Kidney (tissue), 14 donors: ENCODE data around the gene GAL3ST1. TPM values are rescaled to one million over a fixed set of nuclear protein-coding genes. Genes with fewer than 3 reads are reported as not detected.

Source experiments
- DNase-seq, 5 donors: peaks; one replicate each; pipeline ENCODE4 v3.0.0-alpha.2; 2013 to 2020
- FAIRE-seq: peaks from 2 replicates; lab custom pipeline; 2012; peaks lifted over from hg19 to GRCh38; lab: Jason Lieb, UNC
- H3K27ac ChIP-seq, 2 donors: one replicate each; pipeline ENCODE4 v1.7.0; 2013; ENCODE audit warnings: low read depth in 2 of 2, low read length in 2 of 2, inconsistent platforms in 1 of 2
- H3K27me3 ChIP-seq: one replicate; pipeline ENCODE4 v1.7.1; 2013; ENCODE audit warnings: low read length, inconsistent platforms; ENCODE audit not compliant: control insufficient read depth, insufficient read depth
- H3K36me3 ChIP-seq, 3 donors: one replicate each; pipeline versions ENCODE4 v1.7.0 to v1.7.1; 2013; ENCODE audit warnings: low read length in 3 of 3, control low read depth in 1 of 3, inconsistent platforms in 1 of 3; ENCODE audit not compliant: insufficient read depth in 3 of 3, control insufficient read depth in 2 of 3
- H3K4me1 ChIP-seq, 3 donors: one replicate each; pipeline versions ENCODE4 v1.7.0 to v1.7.1; 2013; ENCODE audit warnings: low read length in 3 of 3, inconsistent platforms in 1 of 3, low read depth in 1 of 3; ENCODE audit not compliant: control insufficient read depth in 2 of 3, insufficient read depth in 2 of 3
- H3K4me3 ChIP-seq, 3 donors: one replicate each; pipeline versions ENCODE4 v1.7.0 to v1.8.1; 2013; ENCODE audit warnings: low read length in 3 of 3, control low read depth in 1 of 3, inconsistent platforms in 1 of 3
- H3K9ac ChIP-seq, 3 donors: one replicate each; pipeline versions ENCODE4 v1.7.0 to v1.7.1; 2013; ENCODE audit warnings: low read length in 3 of 3, control low read depth in 1 of 3, inconsistent platforms in 1 of 3
- H3K9me3 ChIP-seq, 3 donors: one replicate each; pipeline versions ENCODE4 v1.7.0 to v1.7.1; 2013; ENCODE audit warnings: low read length in 3 of 3, control low read depth in 1 of 3, inconsistent platforms in 1 of 3; ENCODE audit not compliant: control insufficient read depth in 2 of 3, insufficient read depth in 1 of 3
- CTCF ChIP-seq: IDR thresholded peaks from 3 replicates; pipeline ENCODE4 v1.5.1; 2012; ENCODE audit warnings: mild to moderate bottlenecking, moderate library complexity, borderline replicate concordance; ENCODE audit not compliant: insufficient read depth; ENCODE audit errors: extremely low read depth
- intact Hi-C: fragments of 100-400 bp; cut with DNase I; formaldehyde crosslinking; loops from one replicate; pipeline ENCODE4 v1.11.1; 2022
- polyA plus RNA-seq: library from polyadenylated mRNA; stranded (reverse); fragments of 350-450 nt; fragmentation: Illumina TruSeq; extraction: RNeasy Lipid Tissue Mini Kit (QIAGEN cat#74804); gene quantifications from one replicate; pipeline ENCODE4 v1.2.3, GENCODE V29; 2014; ENCODE audit warnings: low read depth, low replicate concordance; ENCODE audit not compliant: insufficient read depth
- total RNA-seq: library from RNA; stranded (reverse); fragmentation: NEBNext Ultra II Directional; extraction: Animal tissue kit (Norgen Biotek cat#: 25700); gene quantifications from one replicate; pipeline ENCODE4 v1.2.1, GENCODE V29; 2021
- donor health status: control.
- donor health status: control.
- donor health status: control.
- donor health status: control.
- donor health status: control.
- donor health status: DM: yes; HTN: yes; CAD: no.
- donor health status: Normal renal cell carcinoma (clear cell type).

Gene GAL3ST1
- total and polyA plus RNA-seq, 2 donors from 2014 or later = 16.1 to 34.3 TPM

GRCh38 chr22:30566125-30566524 is 8.3 kb downstream of the GAL3ST1 start:
- DNase-seq (peak in 1 of 5 donors; percentile 25), FAIRE-seq (no peak)
- H3K9me3 ChIP-seq = no peaks in the 10 kb centered on the region
- H3K27me3 ChIP-seq = no peaks in the 10 kb centered on the region
- peak overlapping the region in 1 of 2 donors; percentile 4 for H3K27ac ChIP-seq
- H3K4me1 ChIP-seq = peaks cover 0 to 14% (median 13%) of the 10 kb centered on the region in 3 donors
- intact Hi-C loops = no loop called here
- no peaks in the 10 kb centered on the region for H3K36me3 ChIP-seq
- no peak overlapping the region for H3K9ac ChIP-seq
- no peak for TF ChIP-seq CTCF
- no peak overlapping the region for H3K4me3 ChIP-seq

- no peak for TF ChIP-seq CTCF
- Histone ChIP-seq H3K27ac (peak overlapping the region in 1 of 2 donors; percentile 4), H3K9ac (no peak overlapping the region), H3K4me3 (no peak overlapping the region), H3K9me3 (no peaks in the 10 kb centered on the region), H3K36me3 (no peaks in the 10 kb centered on the region), H3K27me3 (no peaks in the 10 kb centered on the region), H3K4me1 (peaks cover 0 to 14% (median 10%) of the 10 kb centered on the region in 3 donors)
- DNase-seq (no peak), FAIRE-seq (no peak)
- intact Hi-C loops = no loop called here
Measured at GRCh38 chr22:30565341-30565740, 9.1 kb downstream of the GAL3ST1 start.

GRCh38 chr22:30564761-30565119 is 9.7 kb downstream of the GAL3ST1 start:
- no peak for TF ChIP-seq CTCF
- FAIRE-seq = no peak
- H3K27me3 ChIP-seq = no peaks in the 10 kb centered on the region

GRCh38 chr22:30564045-30564760 is 10.3 kb downstream of the GAL3ST1 start:
- H3K4me3 ChIP-seq = no peak overlapping the region
- peaks cover 0 to 19% (median 13%) of the 10 kb centered on the region in 3 donors for H3K4me1 ChIP-seq
- H3K9ac ChIP-seq = no peak overlapping the region
- no peaks in the 10 kb centered on the region for H3K27me3 ChIP-seq
- no peak for TF ChIP-seq CTCF
- no peaks in the 10 kb centered on the region for H3K9me3 ChIP-seq
- DNase-seq (no peak), FAIRE-seq (no peak)
- no peaks in the 10 kb centered on the region for H3K36me3 ChIP-seq
- intact Hi-C loops = no loop called here
- no peak overlapping the region for H3K27ac ChIP-seq

More at GRCh38 chr22:30564761-30565119, 9.7 kb downstream of the GAL3ST1 start:
- no peaks in the 10 kb centered on the region for H3K36me3 ChIP-seq
- no peaks in the 10 kb centered on the region for H3K9me3 ChIP-seq
- intact Hi-C loops = no loop called here
- H3K9ac ChIP-seq = no peak overlapping the region
- no peak for DNase-seq
- no peak overlapping the region for H3K4me3 ChIP-seq
- H3K4me1 ChIP-seq = peaks cover 0 to 17% (median 12%) of the 10 kb centered on the region in 3 donors
- H3K27ac ChIP-seq = peak overlapping the region in 1 of 2 donors; percentile 53
